ENCODE data around the gene ZNF264. TPM values are rescaled to one million over a fixed set of nuclear protein-coding genes. Genes with fewer than 3 reads are reported as not detected.

ZNF264 gene
- total and polyA plus RNA-seq, 4 donors: 2.5 to 22.6 (median 8.0) TPM

- DNase-seq (ENCODE audit: low spot score): no peak
- TF ChIP-seq ZBTB33 (IDR thresholded peaks at IDR 0.05) (no peak), JUND (IDR thresholded peaks at IDR 0.05) (no peak), SP1 (IDR thresholded peaks at IDR 0.05) (no peak), NR2F2 (IDR thresholded peaks at IDR 0.05) (no peak)
- Histone ChIP-seq H3K4me3 (ENCODE audit: low read depth in 1 of 3, low read length in 3 of 3) (peak overlapping the region in 2 of 3 donors; percentile 56 to 67), H3K36me3 (ENCODE audit: control insufficient read depth in 4 of 4, insufficient read depth in 3 of 4, low read depth in 1 of 4, low read length in 3 of 4) (peaks cover 13 to 64% (median 49%) of the 10 kb centered on the region in 4 donors), H3K9me3 (ENCODE audit: control insufficient read depth in 4 of 4, low read length in 3 of 4) (peaks cover 3 to 32% (median 25%) of the 10 kb centered on the region in 4 donors), H3K9ac (ENCODE audit: low read depth in 1 of 2, low read length in 2 of 2) (no peak overlapping the region), H3K27ac (ENCODE audit: low read depth in 1 of 2, low read length in 2 of 2) (no peak overlapping the region), H3K27me3 (ENCODE audit: control insufficient read depth in 4 of 4, insufficient read depth in 4 of 4, low read length in 3 of 4) (no peaks in the 10 kb centered on the region), H3K4me1 (ENCODE audit: control insufficient read depth in 4 of 4, insufficient read depth in 4 of 4, low read length in 3 of 4) (no peaks in the 10 kb centered on the region)
- 97% methylated on average over 7 of the region's 7 CpGs for WGBS
Observed at GRCh38 chr19:57212109-57212508, 20.8 kb downstream of the ZNF264 start.

- no peak overlapping the region for H3K27ac ChIP-seq (ENCODE audit: low read depth in 1 of 2, low read length in 2 of 2)
- H3K9me3 ChIP-seq (ENCODE audit: control insufficient read depth in 4 of 4, low read length in 3 of 4): no peaks in the 10 kb centered on the region
- DNase-seq (ENCODE audit: low spot score): no peak
- H3K9ac ChIP-seq (ENCODE audit: low read depth in 1 of 2, low read length in 2 of 2): no peak overlapping the region
- WGBS: 88% methylated on average over 5 of the region's 5 CpGs
- H3K4me1 ChIP-seq (ENCODE audit: control insufficient read depth in 4 of 4, insufficient read depth in 4 of 4, low read length in 3 of 4): no peaks in the 10 kb centered on the region
- no peaks in the 10 kb centered on the region for H3K27me3 ChIP-seq (ENCODE audit: control insufficient read depth in 4 of 4, insufficient read depth in 4 of 4, low read length in 3 of 4)
- TF ChIP-seq FOXA1 (IDR thresholded peaks at IDR 0.05) (no peak), SP1 (IDR thresholded peaks at IDR 0.05) (no peak), EGR1 (IDR thresholded peaks at IDR 0.05; ENCODE audit: low read depth in 2 of 2) (no peak), NR2F2 (IDR thresholded peaks at IDR 0.05) (no peak), TAF1 (conservative IDR thresholded peaks at IDR 0.05) (no peak), RXRA (IDR thresholded peaks at IDR 0.05) (no peak), ZBTB33 (IDR thresholded peaks at IDR 0.05) (no peak), YY1 (IDR thresholded peaks at IDR 0.05) (no peak), FOXA2 (IDR thresholded peaks at IDR 0.05) (no peak), HNF4A (conservative IDR thresholded peaks at IDR 0.05) (no peak), HNF4G (IDR thresholded peaks at IDR 0.05) (no peak), GABPA (IDR thresholded peaks at IDR 0.05 in 1 of 2, conservative IDR thresholded peaks at IDR 0.05 in 1 of 2) (no peak), JUND (IDR thresholded peaks at IDR 0.05) (no peak), RAD21 (IDR thresholded peaks at IDR 0.05) (no peak)
- TF ChIP-seq, protein P1, sequence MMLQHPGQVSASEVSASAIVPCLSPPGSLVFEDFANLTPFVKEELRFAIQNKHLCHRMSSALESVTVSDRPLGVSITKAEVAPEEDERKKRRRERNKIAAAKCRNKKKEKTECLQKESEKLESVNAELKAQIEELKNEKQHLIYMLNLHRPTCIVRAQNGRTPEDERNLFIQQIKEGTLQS (IDR thresholded peaks at IDR 0.05): no peak
- TF ChIP-seq, protein P2, sequence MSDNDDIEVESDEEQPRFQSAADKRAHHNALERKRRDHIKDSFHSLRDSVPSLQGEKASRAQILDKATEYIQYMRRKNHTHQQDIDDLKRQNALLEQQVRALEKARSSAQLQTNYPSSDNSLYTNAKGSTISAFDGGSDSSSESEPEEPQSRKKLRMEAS (IDR thresholded peaks at IDR 0.05): no peak
- TF ChIP-seq, protein P3, sequence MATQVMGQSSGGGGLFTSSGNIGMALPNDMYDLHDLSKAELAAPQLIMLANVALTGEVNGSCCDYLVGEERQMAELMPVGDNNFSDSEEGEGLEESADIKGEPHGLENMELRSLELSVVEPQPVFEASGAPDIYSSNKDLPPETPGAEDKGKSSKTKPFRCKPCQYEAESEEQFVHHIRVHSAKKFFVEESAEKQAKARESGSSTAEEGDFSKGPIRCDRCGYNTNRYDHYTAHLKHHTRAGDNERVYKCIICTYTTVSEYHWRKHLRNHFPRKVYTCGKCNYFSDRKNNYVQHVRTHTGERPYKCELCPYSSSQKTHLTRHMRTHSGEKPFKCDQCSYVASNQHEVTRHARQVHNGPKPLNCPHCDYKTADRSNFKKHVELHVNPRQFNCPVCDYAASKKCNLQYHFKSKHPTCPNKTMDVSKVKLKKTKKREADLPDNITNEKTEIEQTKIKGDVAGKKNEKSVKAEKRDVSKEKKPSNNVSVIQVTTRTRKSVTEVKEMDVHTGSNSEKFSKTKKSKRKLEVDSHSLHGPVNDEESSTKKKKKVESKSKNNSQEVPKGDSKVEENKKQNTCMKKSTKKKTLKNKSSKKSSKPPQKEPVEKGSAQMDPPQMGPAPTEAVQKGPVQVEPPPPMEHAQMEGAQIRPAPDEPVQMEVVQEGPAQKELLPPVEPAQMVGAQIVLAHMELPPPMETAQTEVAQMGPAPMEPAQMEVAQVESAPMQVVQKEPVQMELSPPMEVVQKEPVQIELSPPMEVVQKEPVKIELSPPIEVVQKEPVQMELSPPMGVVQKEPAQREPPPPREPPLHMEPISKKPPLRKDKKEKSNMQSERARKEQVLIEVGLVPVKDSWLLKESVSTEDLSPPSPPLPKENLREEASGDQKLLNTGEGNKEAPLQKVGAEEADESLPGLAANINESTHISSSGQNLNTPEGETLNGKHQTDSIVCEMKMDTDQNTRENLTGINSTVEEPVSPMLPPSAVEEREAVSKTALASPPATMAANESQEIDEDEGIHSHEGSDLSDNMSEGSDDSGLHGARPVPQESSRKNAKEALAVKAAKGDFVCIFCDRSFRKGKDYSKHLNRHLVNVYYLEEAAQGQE (IDR thresholded peaks at IDR 0.05): no peak
- TF ChIP-seq, protein P4, sequence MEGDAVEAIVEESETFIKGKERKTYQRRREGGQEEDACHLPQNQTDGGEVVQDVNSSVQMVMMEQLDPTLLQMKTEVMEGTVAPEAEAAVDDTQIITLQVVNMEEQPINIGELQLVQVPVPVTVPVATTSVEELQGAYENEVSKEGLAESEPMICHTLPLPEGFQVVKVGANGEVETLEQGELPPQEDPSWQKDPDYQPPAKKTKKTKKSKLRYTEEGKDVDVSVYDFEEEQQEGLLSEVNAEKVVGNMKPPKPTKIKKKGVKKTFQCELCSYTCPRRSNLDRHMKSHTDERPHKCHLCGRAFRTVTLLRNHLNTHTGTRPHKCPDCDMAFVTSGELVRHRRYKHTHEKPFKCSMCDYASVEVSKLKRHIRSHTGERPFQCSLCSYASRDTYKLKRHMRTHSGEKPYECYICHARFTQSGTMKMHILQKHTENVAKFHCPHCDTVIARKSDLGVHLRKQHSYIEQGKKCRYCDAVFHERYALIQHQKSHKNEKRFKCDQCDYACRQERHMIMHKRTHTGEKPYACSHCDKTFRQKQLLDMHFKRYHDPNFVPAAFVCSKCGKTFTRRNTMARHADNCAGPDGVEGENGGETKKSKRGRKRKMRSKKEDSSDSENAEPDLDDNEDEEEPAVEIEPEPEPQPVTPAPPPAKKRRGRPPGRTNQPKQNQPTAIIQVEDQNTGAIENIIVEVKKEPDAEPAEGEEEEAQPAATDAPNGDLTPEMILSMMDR (IDR thresholded peaks at IDR 0.05; ENCODE audit: low read depth, low read length, missing input control): no peak
- no peak overlapping the region for H3K4me3 ChIP-seq (ENCODE audit: low read depth in 1 of 3, low read length in 3 of 3)
- H3K36me3 ChIP-seq (ENCODE audit: control insufficient read depth in 4 of 4, insufficient read depth in 3 of 4, low read depth in 1 of 4, low read length in 3 of 4): no peaks in the 10 kb centered on the region
Observed at GRCh38 chr19:57227502-57227901, 36.2 kb downstream of the ZNF264 start.
